GM19452 (cell line): ENCODE results near the gene KL.

Experiments
- ATAC-seq: cut with Tn5 transposase; IDR thresholded peaks from one replicate; pipeline ENCODE4 v1.9.1; 2021; ENCODE audit not compliant: unreplicated experiment

Gene KL

DNA sequence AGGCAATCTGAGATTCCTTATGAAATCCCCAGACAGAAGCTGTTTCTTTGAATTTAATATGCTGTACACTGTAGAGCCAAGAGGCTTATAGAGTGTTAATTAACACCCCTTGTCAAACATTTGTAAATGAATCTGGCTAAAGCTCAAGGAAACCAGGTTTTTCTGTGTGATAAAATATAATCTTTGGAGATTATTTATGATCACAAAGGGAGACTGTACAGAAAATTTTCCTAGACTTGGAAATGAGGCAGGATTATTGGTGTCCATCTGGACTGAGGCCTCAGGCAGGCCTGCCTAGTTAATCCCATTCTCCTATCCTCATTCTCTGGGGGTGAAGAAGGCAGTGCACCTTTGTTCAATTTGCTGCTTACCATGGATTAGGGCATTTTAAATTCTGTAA lies 17.8 kb downstream of the KL start:
- ATAC-seq = no peak

DNA sequence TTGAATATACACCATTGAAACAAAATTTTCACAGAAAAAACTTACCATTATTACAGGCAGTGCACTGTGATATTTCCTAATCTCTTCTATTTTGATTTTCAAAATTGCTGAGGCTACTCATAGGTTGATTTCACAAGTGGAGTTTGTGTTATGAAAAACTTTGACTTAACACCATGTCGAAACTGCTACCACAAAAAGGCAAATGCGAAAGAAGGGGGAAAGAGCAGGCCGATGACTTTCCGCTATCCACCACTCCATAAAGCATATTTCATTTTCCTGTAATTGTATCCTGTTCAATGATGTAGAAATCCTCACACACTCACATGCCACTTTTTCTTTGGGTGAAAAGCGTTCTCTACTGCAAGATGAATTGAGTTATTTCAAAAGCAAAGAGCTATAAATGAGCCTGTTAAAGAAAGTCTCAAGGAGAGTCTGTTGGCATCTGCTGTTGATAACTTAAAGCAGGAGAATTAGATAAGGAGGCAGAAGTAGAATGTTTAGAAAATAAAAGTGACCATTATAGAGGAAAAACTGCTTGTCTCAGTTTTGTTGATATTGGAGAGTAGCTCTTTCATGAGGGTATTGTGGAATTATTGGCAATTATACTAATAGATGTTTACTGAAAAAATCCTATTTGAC lies 18.8 kb downstream of the KL start:
- no peak for ATAC-seq

DNA sequence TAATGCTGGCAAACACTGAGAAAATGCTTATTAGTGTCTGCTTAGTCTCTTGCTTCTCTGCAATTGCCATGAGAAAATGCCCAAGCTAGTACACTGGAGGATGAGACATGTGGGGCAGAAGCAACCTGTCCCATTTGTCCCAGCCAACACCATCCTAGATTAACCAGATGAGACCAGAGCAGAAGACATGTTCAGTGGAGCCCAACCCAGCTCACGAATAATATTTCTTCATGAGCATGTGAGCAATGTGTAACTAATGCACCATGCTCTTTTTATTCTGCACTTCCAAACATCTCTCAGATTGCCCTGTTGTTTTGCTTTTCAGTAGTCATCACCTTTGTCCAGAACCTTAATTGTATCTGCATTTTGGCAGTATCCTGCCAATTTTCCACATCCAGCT lies 21.4 kb downstream of the KL start:
- ATAC-seq = no peak

DNA sequence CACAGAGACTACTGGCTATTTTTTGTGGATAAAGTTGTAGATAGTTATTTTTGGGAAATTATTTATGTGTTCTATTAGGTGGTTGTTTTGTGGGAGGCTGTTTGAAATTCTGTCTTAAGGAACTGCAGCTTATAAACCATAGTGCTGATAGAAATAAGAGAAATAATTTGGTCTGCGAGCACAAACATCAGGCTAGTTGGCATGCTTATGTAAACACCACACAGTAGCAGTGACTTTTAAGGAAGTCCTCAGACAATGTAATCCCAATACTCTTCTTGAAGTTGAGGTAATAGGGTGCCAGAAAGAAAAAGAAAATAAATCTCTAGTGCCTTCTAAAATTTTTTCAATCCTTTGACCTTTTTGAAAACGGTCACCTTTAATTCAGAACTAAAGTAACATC lies 23.9 kb downstream of the KL start:
- ATAC-seq = no peak

DNA sequence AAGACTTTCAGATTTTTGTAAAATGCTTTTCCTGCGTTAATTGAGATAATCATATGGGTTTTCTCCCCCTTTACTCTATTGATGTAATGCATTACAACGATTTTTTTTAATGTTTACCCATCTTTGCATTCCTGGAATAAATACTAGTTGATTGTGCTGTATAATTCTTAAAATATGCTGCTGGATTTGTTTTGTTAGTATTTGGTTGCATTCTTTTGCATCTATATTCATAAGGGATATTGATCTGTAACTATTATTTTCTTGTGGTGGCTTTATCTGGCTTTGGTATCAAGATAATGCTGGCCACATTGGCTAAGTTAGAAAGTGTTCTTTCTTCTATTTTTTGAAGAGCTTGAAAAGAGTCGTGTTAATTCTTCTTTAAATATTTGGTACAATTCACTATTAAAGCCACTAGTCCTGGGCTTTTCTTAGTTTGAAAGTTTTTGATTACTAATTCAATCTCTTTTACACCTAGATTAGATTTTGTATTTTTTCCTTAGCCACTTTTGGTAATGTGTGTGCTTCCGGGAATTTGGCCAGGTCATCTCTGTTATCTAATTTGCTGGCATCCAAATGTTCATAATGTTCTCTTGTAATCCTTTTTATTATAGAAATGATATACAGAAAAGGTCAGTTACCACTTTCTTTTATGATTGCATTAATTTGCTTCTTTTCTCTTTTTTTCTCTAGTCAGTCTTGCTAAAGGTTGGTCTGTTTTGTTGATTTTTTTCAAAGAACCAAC lies 29.8 kb downstream of the KL start:
- ATAC-seq = no peak

DNA sequence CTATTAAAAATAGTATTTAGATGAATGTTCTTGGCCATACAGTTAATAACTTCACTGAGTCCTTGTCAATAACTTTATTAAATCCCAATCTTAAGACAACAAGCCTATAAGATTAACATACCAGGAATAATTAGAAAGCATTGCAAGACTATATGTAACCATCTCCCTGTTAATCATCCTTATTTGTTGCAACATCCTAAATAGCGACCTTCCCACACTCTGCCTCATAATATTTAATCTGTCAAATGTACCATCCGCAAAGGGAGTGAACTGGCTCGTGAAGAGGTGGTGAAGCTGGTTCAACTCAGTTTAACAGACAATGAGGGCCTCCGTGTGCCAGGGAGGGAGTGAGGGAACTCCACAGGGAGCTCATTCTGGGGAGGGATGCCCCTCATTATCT lies 33.9 kb downstream of the KL start:
- ATAC-seq = no peak

DNA sequence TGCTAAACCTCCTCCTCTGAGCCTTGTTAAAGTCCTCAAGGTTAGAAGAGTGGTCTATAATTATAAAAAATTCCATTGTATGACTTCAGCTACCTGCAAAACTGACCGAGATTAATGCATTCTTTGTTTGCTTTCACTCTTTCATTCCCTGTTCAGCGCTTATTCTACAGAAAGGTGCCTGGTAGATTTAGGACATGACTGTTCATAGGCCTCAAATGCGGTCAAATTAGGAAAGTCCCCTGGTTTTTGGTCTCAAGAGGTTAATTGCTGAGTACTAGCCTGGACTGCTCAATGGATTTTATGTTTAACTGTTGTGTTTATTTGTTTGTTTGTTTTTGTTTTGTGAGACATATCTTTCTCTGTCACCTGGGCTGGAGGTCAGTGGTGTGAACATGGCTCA lies 35.4 kb downstream of the KL start:
- no peak for ATAC-seq

DNA sequence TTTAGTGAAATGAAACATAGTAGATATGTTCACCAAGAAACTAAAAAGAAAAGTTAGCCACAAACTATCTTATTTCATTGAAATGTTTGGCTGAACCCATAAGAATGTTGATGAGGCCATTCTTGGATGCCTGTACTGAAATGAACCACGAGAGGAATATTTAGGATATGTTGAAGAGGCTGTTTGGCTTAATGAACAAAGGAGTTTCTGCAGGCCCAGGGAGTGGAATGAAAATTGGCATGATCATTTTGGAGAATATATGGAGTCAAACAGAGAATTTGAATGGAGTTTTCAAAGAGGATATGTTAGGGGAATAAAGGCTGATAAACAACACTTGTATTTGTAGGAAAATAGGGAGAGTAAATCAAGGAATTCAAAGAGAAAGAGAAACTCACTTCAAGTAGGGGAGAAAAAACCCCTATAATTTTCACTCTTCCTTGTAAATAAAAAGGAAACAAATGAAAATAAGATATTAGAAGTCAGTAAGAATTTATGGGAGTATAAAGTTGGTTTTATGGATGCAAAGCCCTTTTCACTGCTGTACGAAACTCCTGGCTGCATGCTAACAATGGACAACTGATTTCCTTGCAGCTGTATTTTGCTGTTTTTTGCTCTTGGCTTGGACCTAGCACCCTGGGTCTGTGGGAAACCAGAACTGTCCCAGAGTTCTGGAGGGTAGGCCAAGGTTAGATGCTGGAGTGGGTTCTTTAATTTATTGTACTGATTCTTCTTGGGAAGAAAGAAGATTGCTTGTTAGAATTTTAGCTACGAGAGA lies 36.5 kb downstream of the KL start:
- ATAC-seq = no peak

DNA sequence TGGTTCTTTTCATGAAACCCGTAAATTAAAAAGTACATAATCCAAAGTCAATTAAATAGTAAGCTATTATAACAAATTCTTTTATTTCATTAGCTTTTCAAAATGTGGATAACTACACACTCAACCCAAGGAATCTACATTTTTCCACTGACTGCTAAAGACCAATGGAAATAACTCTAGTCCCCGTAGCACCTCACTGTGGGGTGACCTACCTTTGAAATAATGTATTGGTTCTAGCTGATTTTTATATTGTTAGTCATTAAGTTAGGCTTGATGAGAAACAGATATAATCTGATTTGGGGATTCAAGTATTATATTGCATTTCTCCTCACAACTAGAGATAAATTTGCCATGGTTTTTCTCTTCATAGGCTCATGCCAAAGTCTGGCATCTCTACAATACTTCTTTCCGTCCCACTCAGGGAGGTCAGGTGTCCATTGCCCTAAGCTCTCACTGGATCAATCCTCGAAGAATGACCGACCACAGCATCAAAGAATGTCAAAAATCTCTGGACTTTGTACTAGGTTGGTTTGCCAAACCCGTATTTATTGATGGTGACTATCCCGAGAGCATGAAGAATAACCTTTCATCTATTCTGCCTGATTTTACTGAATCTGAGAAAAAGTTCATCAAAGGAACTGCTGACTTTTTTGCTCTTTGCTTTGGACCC lies 37.3 kb downstream of the KL start:
- no peak for ATAC-seq

DNA sequence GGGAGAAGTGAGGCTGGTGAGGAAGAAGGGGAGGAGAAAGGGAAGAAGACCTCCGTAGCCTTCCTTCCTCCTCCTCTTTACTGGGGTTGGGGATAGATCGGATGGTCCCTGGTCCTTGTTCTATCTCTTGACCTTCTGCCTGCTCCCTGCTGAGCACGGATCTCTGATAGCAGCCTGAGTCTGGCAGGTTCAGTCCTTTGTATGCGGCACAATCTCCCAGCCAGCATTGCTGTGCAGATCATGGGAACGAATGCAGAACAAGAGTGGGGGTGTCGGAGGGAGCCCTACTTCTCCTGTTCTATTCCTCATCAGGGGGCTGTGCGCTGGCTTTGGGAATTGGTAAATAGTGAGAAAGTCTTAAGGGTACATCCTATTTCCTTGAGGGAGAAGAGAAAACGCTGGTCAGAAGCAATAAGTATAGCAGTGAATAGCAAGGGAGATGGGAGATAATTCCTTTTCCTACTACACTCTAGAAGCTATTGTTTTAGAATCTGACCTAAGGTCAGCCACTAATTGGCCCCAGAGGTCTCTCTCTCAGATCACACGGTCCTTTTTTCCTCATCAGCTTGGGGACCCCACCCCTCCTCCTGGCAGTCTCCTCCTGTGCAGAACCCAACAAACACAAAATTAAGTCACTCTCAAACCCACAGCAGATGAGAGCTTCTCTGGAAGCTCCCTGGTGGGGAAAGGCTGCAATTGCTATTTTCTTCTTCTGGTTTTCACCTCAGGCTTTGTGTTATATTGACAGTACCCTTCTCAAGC lies 41.0 kb downstream of the KL start:
- ATAC-seq = no peak

DNA sequence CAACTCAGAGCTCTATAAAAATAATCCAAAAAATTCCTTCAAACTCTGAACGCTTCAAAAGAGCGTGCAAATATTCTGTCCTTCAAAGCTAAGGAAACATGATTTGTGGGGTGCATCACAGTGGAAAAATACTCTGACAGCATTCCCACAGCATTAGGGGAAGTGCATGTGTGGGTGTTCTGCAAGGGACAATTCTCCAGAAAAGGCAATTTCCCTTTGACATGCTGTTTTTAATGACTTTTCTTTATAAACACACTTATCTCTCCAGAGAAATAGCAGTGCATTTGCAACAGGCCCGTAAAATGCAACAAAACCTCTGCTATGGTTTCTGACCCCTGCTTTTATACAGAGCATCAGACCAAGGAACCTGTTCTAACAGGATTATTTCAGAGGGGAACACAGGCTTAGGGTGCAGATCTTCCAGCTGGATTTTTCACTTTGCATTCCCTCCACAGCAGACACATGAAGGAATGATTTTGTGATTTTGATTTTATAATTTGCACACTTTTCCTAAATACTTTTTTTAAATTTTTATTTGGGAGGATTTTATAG lies 42.6 kb downstream of the KL start:
- ATAC-seq = no peak

DNA sequence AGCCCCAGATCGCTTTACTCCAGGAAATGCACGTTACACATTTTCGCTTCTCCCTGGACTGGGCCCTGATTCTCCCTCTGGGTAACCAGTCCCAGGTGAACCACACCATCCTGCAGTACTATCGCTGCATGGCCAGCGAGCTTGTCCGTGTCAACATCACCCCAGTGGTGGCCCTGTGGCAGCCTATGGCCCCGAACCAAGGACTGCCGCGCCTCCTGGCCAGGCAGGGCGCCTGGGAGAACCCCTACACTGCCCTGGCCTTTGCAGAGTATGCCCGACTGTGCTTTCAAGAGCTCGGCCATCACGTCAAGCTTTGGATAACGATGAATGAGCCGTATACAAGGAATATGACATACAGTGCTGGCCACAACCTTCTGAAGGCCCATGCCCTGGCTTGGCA lies 44.6 kb downstream of the KL start:
- no peak for ATAC-seq

DNA sequence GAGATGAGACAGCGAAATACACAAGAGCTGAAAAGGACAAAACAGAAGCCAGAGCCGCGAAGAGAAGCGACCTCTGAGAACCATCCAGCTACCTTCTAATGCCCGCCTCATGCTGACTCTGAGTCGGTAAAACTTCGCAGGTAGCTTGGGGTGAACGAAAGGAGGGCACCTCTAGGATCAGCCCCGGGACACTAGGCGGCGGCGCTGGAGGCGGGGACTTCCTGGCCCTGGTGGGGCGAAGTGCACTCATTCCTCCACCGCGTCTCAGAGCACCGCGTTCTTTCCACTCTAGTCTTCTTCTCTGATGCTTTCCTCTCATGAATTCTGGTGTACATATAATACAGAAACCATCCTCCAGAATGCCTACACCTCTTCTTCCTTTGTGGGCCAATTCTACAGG lies 50.1 kb downstream of the KL start:
- no peak for ATAC-seq

DNA sequence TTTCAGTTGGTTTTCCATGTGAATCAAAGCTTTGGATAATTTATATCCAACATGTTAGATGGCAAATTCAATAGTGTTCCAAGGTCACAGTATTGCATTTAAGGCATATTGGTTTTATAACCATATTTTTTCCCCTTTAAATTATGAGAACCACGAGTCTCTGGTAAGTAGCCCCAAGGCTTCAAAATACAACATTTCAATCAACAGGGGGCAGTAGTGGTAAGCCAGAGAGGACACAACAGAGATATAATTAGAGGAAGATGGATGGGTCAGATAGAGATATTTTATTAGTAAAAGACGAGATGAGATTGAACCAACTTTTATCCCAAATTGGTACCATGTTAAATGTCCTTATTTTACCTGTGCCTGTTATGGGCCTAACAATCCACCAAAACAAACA lies 53.1 kb downstream of the KL start:
- ATAC-seq = no peak

DNA sequence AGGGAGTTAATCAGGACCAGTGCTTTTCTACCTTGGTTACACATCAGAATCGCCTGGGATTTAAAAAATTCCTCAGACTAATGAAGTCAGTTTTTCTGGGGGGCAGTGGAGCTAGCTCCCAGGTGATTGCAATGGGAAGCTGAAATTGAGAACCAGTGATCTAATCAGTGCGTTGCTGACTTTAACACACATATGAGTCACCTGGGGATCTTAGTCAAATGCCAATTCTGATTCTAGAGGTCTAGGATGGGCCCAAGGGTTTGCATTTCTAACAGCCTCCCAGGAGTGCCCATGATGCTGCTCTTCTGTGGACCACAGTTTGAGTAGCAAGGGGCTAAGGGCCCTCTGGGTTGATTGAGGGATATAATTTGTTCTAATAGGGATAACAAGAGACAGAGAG lies 54.5 kb downstream of the KL start:
- ATAC-seq = no peak

DNA sequence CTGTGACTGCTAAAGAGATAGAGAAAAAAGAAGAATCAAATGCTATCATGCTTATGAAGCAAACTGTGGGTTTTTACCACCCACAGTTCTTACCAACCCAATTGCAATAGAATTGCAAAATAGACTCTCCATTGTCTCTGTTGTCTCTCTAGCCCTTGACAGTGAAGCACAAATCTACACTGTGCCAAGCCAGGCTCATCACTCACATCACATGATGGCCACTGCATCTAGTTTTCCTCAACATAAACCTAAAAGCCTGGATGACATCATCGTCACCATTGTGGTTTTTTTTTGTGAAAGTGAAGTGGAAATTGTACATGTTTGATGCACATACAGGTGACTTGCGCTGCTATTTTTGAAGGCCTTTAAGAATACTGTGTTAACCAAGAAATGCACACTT lies 56.1 kb downstream of the KL start:
- no peak for ATAC-seq

DNA sequence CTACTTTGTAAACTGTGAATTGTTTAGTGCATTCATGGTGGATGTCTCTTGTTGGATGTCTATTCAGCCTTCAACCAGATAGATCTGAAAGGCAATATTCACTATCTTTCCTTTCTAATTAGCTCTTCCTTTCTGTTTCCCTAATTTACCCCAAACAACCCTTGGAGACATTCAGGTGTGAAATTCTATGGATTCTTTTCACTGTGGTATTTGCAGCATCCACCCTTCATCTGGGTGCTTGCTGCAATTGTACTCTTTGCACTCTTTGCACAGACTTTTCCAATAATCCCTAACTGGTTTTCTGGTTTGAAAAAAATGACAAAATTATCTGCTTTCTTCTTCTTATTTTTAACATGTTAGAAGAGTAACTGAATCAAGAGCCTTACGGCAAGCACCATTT lies 56.5 kb downstream of the KL start:
- no peak for ATAC-seq

DNA sequence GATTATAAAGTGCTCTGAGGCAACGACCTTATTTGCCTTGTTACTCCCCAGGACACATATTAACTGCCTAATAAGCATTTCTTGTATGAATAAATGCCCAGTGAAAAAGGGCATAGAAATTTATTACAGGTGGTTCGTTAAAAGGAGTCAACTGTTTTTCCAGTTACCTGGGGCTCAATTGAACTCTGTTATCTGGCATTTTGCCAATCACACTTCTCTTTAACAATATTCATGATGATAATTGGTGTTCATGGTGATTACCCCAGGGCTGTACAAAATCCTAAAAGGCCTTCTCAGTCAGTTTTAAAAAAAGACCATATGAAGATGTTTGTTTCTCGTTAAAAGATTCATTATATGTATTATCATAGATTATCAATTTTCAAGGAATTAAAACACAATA lies 57.1 kb downstream of the KL start:
- no peak for ATAC-seq

DNA sequence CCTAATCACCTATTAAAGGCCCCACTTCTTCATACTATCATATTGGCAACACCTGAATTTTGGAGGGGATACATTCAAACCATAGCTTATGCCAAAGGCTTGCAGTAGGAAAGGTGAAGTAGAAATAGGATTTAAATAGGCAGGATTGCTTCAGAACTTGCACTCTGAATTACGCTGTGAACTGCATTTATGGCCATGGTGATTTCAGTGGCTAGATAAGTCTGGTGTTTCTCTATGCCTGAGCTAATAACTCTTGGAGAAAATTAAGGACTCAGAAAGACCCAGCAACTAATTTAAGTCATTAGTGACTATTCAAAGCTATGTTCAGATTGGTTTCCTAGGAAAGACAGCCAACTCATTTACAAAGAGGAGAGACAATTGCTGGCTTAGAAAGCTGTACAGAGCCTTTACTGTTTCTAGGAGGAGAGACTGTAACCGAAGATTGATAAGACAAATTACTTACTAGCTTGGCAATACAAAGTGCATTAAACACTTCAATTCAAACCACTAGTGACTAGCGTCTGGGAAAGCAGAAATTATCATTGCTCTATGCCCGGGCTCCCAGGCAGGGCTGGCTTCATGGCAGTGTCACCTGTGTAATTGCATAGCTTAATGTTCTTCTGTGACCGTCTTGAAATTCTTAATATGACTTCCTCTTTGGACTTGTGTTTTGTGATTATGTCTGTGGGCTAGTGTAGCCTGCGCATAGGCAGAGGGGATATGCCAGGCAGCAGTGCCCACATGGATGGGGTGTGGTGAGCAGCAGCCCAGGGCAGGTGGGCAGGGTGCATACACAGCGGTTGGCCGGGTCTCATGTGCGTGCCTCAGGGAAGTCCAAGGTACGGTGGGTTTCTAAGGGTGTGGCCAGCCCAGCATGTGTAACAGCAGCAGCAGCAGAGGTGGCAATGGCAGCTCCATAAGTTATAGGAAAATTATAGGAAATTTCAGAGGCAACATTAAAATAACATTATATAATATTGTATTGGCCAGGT lies 60.1 kb downstream of the KL start:
- ATAC-seq = no peak

DNA sequence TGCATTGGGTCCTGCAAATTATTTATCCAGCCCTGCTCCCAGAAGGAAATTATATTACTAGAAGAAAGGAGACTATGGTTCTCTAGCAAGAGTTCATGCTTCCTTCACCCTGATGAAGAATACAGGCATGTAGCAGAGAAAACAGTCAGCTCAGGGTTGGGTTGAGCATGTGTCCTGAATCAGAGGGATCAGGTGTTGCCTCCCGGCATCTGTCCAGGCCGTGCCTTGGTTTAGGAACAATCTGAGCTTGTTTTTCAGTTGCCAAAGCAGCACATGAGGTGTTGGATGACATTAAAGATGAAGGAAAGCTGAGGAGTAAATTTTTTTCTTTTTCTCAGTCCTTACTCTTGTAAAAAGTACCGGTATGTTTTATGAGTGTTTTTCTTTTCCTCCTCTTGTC lies 62.0 kb downstream of the KL start:
- ATAC-seq = no peak
